ENCODE measurements around the gene USH1G.

Gene USH1G

DNA sequence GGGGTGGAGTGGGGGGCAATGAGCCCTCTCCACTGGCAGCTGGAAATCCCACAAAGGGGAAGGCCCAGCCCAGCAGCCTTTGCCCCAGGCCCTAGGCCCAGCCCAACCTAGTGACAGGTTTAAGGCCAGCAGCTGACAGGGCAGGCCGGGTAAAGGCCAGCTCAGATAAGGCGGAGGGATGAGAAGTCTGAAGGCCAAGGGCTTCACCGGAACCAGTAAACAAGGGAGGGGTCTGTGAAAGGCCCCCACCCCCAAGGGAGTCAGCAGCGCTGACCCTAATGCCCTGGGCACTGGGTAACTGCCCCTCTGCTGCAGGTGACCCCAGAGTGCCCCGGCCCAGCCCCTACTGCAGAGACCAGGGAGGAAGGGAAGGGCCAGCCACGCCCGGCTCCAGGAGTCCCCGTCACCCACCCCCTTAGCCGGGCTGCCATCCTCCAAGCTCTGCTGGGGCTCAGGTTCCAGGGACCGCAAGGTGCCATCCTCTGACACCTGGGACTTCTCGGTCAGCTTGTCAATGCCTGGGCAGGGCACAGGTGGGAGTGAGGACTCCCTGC is 30.2 kb upstream of the USH1G start:
- no peak for DNase-seq

GRCh38 chr17:74952431-74953133 is 29.5 kb upstream of the USH1G start:
- DNase-seq, result no peak

DNA sequence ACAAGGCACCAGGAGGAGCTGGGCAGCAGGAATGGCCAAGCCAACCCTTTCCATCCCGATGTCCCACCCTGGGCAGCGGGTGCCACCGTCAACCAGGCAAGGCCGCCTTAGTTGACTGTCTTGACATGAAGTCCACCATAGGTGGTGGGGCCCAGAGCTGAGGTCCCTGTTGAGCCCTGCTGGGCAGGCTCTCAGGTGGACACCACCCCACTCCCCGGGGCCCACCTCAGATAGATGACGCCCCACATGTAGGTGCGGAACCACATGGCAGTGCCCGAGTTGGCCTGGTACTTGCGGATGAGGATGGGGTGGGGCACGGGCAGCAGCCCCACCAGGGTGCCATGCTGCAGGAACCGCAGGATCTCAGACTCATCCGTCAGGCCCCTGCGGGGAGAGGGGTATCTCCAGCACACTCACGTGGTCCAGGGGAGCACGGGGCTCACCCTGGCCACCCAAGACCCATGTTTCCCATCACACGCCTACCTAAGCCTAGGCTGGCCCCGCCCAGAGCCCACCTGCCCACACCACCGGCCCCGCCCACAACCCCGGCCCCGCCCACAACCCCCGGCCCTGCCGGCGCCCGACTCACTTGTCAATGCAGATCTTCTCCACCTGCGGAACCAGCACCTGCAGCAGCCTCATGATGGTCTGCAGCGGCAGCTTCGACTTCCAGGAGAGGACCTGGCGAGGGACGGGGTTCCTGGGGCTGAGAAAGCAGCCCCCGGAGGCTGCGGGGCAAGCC is 28.8 kb upstream of the USH1G start:
- DNase-seq, result no peak

DNA sequence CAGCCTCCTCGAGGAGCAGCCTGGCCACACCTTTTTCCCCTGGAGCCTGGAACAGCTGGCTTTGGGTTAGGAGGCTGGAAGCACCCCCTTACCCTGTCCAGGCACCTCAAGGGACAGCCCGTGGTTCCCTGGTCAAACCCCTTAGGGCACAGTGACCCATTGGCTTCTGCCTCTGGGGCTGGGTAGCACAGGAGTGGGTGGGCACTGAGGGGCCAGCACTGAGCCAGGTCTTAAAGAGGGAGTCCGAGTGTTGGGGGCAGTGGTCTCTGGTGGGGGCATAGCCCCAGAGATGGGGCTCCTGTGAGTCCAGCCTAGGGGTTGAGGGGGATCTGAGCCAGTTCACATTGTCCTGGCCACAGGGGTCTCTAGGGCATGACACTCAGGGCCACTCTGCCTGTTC is 28.0 kb upstream of the USH1G start:
- no peak for DNase-seq

- DNase-seq, result no peak
Observed at GRCh38 chr17:74950207-74950606, 27.2 kb upstream of the USH1G start.

GRCh38 chr17:74949455-74950115 is 26.5 kb upstream of the USH1G start:
- peak; percentile 42 for DNase-seq

DNA sequence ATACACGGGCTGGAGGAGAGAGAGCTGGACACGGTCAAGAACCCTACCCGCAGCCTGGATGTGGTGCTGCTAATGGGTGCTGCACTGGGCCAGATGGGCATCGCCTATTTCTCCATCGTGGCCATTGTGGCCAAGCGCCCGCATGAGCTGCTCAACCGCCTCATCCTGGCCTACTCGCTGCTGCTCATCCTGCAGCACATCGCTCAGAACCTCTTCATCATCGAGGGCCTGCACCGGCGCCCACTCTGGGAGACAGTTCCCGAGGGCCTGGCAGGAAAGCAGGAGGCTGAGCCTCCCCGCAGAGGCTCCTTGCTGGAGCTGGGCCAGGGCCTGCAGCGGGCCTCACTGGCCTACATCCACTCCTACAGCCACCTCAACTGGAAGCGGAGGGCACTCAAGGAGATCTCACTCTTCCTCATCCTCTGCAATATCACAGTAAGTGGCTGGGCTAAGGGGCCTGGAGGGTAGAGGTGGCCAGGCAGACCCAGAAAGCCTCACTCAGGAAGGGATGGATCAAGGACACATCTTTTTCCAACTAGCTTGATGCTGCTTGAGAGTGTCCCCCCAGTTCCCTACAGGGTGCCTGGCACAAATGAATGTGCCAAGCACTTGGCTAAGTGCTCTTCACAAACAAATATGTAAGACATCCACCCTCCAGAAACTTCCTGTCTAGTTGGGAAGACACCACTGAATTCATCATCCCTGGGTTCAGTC is 24.1 kb upstream of the USH1G start:
- DNase-seq, result no peak

DNA sequence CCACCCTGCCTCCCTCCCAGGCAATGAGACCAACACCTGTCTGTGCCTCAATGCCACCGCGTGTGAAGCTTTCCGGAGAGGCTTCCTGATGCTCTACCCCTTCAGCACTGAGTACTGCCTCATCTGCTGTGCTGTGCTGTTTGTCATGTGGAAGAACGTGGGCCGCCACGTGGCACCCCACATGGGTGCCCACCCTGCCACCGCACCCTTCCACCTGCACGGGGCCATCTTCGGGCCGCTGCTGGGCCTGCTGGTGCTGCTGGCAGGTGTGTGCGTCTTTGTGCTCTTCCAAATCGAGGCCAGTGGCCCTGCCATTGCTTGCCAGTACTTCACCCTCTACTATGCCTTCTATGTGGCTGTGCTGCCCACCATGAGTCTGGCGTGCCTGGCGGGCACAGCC is 23.6 kb upstream of the USH1G start:
- DNase-seq, result no peak

GRCh38 chr17:74945543-74945942 is 22.5 kb upstream of the USH1G start:
- DNase-seq, result no peak

- DNase-seq, result no peak
Observed at GRCh38 chr17:74943808-74944522, 20.9 kb upstream of the USH1G start.

DNA sequence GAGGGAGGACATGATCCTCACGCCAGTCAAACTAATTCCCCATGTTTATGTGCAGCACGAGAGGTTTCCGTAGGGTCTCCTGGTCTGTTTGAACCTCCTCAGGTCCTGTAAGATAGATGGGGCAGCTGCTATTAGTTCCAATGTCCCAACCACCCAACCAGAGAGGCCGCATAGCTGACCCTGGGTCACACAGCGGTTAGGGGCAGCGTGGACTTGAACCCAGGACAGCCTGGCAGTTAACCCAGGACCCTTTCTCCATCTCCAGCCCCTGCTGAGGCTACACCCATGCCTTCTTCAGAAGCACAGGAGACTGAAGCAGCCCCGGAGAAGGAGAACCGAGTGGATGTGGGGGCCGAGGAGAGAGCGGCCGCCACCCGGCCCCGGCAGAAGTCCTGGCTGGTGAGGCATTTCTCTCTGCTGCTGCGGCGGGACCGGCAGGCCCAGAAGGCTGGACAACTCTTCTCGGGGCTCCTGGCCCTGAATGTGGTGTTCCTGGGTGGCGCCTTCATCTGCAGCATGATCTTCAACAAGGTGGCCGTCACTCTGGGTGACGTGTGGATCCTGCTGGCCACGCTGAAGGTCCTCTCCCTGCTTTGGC is 18.2 kb upstream of the USH1G start:
- DNase-seq, result no peak

GRCh38 chr17:74939534-74939933 is 16.5 kb upstream of the USH1G start:
- DNase-seq, result no peak

GRCh38 chr17:74938194-74938950 is 15.3 kb upstream of the USH1G start:
- DNase-seq, result no peak

DNA sequence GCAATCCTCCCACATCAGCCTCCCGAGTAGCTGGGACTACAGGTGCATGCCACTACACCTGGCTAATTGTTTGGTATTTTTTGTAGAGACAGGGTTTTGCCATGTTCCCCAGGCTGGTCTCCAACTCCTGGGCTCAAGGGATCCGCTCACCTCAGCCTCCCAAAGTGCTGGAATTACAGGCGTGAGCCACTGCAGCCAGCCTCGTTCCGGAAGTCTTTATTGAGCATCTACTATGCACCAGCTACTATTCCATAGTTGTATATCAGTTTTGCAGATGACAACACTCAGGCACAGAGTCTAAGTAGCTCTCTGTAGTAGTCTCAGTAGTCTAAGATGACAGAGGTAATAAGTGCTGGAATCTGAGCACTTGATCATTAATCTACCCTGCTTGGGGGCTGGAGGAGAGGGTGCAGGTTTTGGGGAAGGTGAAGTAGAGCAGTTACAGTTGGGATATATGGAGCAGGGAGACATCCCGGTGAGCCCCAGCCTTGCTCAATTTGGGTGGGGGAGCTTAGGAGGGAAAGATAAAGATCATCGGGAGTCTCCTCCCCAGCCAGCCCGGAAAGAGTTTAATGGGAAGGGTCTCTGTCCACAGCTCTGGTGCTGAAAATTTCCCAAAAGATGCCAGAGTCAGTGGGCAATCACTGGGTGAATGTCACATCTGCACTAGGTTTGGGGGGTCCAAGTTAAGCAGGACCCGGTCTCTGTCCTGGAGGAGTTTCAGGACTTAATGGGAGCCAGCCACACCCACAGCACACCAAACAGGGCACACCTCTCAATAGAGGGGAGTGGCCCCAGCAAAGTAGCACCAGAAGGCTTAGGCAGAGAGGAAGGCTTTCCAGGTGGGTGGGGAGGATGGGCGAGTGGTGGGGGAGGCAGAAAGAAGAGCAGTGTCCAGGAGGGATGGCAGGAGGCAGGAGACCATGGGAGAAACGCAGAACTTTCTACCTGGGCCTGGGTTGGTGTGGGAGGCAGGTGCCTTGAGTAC is 14.3 kb upstream of the USH1G start:
- DNase-seq, result no peak

- DNase-seq, result no peak
Observed at GRCh38 chr17:74936470-74936799, 13.4 kb upstream of the USH1G start.

GRCh38 chr17:74935585-74936469 is 12.8 kb upstream of the USH1G start, which contains the start of gene OTOP3:
OTOP3 (plus strand) TSS chr17:74935898; CDS start chr17:74935922, 24 bp downstream.
- no peak for DNase-seq

DNA sequence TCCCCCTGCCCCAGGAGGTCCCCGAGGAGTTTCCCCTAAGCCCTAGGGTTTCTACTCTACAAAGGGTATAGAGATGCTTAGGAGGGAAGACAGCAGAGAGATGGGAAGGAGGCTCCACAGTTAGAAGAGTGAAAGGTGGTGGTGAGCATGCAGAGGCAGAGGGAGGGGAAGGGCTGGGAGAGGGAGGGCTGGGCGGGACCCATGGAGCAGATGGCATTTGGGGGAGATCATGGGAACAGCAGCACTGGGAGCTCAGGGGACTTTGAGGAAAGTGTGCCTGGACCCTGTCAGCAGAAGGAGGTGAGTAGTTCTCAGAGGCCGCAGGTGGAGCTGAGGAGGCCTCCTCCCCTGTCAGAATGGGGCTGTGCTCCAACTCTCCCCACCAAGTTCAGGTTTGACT is 12.0 kb upstream of the USH1G start:
- no peak for DNase-seq

DNA sequence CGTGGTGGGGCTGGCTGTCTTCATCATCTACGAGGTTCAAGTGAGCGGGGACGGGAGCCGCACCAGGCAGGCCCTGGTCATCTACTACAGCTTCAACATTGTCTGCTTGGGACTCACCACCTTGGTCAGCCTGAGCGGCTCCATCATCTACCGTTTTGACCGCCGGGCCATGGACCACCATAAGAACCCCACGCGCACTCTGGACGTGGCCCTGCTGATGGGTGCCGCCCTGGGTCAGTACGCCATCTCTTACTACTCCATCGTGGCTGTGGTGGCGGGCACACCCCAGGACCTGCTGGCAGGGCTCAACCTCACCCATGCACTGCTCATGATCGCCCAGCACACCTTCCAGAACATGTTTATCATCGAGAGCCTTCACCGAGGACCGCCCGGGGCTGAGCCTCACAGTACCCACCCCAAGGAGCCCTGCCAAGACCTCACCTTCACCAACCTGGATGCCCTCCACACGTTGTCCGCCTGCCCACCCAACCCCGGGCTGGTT is 7.5 kb upstream of the USH1G start:
- no peak for DNase-seq

GRCh38 chr17:74928786-74929185 is 5.7 kb upstream of the USH1G start:
- no peak for DNase-seq
